Stimulated activated CD4-positive, alpha-beta T cell treated with anti-CD3 and anti-CD28 coated beads, TNF-alpha, amount 100 ng/mL, for 4 hours (primary cell): Measurements from ENCODE around the gene ADGRD1.

ENCODE experiments used
- DNase-seq, 3 experiments: peaks; one replicate each; pipeline ENCODE4 v3.0.0-alpha.2; 2020; ENCODE audit warnings: low read depth in 3 of 3

ADGRD1 gene

GRCh38 chr12:131135786-131136538, 182.3 kb downstream of the ADGRD1 start:
- DNase-seq, result no peak

DNA sequence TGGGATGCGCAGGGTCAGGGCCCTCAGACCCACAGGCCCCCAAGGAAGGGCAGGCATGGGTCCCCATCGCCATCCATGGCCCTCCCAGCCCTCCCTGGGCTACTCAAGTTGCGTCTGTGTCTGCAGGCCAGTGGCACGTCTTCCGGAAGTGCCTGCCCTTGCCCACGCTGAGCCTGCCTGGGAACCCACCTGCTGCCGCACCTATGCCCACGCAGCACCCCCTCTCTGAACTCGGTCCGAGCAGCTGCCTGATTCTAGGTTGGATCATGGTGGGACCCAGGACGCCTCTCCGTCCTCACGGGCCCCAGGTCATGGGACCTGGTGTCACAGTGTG, 182.8 kb downstream of the ADGRD1 start:
- no peak for DNase-seq

DNA sequence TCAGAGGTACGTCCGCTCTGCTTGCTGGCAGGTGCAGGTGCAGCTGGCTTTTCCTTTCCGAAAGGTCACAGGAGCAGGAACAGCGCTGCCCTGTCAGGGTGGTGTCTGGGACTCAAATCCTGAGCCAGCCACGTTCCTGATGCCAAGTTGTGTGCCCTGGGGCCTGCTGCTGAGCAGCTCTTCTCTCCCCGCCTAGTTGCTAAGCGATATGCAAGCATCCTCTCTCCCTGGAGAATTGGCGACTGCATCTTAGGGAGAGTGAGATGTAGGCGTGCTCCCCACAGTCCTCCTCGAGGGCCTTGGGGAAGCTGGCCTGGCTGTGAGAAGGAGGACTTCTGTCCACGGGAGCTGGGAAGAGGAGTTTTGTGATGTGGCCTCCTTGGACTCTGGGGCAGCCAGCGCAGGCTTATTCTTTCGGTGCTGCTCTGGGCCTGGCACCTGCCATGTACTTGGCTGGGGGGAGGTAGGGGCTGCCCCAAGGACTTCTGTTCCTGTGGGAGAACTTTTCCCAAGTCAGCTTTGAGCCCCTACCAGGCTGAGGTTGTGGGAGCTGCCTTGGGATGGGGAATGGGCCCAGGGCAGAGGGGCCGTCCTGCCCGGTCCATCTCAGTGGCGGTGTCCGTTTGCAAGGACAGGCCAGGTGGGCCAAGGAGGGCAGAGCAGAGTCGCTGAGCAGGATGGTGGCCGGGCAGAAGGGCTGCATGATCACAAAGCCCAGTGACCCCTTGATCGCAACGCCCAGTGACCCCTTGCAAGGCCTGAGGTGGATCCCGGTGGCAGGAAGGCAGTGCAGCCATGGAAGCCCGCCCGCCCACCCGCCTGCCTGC, 183.5 kb downstream of the ADGRD1 start:
- no peak for DNase-seq

DNA sequence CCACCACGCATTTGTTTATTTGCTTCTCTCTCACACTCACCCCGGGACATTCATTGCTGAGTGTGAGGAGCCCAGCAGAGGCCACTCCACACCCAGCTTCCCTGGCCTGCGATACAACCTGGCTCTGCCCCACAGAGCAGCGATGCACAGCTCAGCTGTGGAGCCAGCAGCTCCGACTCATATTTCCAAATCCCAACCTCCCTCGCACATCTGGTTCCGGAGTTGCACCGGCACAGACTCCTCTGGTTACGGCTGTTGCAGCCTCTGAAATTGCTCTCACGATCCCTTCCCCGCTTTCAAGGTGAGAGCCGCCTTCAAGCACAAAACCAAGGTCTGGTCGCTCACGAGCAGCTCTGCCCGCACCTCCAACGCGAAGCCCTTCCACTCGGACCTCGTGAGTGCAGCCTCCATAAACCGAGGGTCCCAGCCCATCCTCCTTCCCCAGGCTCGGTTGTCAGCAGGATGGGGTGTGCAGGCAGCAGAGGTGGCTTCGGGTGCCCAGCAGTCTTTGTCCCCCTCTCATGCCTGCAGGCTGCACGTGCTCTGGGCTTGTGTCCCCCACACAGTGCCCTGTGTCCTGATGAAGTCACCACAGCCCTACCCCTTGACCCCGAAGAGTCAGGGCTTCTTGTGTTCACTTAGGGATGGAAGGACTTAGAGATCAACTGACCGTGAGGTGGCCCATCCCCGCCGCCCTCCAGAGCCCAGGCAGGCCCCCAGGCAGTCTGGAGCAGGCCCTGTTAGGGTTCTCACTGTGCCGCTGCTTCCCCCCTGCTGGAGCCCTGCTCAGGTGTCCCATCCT, 184.3 kb downstream of the ADGRD1 start:
- DNase-seq, result no peak

GRCh38 chr12:131138638-131139362, 185.1 kb downstream of the ADGRD1 start:
- no peak for DNase-seq

DNA sequence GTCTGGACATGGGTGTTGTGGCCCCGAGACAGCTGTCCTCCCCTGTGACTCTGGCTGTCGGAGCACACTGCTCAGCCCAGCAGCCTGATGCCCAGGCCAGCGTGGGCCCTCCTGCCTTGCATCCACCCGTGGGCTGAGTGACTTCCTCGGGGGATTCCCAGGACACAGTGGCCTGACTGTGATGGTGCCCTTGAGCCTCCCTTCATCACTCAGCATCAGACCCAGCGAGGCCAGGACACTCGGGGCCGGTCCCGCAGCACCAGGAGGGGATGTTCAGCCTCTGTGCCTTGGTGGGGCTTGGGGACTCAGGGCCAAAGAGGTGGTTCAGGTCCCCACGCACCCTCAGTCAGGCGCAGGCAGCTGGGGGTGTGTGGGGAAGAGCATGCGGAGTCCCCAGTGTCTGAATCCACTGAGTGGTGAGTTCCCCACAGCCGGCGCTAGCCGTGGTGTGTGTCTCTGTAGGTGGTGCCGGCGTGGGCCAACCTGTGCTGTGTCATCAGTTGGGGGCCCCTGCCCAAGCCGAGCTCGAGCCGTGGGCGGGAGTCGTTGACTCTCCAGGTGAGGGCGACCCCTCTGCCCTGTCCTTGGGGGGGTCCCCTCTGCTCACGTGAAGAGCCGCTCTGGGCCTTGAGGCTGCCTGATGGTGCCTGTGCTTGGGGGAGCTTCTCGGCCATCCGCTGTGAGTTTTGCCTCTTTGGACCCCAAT, 185.8 kb downstream of the ADGRD1 start:
- DNase-seq, result no peak

DNA sequence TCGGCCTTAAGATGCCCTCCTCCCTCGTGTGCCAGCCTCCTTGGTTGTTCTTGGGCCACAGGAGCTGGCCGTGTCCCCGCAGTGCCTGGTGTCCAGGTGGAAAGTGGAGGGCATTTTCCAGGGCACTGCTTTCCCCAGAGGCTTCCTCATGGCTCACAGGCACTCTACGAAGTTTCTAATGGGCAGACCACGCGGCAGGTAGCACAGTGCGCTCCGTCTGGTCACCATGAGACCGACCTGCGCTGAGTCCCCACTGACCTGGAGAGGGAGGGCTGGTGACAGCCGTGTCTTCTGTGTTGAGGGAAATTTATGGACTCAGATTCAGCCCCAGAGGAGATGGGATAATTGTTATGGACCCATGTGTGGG, 186.3 kb downstream of the ADGRD1 start:
- no peak for DNase-seq

DNA sequence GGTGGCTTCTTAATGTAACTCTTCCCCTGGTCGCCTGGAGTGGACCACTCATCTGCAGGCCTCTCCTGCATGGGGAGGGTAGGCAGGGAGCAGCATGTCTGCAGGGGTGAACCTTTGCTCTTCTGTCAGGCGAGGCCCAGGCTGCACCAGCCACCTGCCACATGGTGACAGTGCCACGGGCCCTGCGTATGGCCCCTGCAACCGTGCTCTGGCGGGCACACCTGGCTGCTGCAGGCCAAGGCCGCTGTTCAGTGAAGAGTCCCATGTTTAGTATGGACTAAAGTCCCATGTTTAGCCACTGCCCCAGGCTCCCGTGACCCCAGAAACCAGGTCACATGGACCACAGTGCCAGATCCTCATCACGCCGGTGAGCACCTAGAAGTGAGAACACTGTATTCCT, 187.0 kb downstream of the ADGRD1 start:
- DNase-seq, result no peak

DNA sequence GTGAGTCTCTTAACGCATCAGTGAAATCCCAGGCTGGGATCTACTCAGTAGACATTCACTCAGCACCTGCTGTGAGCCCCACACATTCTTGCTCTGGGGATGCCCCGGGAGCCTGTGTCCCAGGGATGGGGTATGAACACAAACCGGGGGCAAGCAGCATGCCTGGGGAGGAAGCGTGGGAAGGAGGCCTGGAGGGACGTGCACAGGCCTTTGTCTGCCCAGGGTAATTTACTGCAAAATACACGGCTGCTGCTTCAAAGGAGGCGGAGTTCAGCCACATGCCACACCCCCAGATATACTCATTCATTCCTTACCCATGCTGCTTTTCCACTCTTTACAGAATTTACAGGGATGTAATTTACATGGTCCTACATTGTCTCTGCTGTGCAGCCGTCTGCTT, 187.8 kb downstream of the ADGRD1 start:
- DNase-seq, result no peak

GRCh38 chr12:131142891-131143657, 189.4 kb downstream of the ADGRD1 start:
- no peak for DNase-seq

DNA sequence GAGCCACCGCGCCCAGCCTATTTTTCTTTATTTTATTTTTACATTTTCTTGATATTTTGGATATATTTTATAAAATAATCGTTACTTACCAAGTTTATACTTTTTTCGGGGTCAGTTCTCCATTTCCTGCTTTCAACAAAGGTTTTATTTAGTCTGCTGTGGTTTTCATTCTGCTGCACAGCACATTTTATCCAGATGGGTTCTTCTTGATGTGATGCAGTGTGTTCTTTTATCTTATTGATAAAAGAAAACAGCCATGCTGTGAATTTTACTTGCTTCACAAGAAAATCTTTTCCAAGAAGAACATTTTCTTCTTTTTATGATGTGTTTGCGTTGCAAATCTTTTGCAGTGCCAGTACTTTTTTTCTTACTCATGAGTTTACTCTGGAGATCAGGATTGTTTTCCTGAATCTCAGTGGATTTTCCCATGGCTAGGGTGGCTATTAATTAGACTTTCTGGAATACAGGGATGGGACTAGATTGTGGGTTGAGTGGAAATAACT, 192.5 kb downstream of the ADGRD1 start:
- DNase-seq, result no peak

GRCh38 chr12:131147293-131147692, 193.6 kb downstream of the ADGRD1 start:
- DNase-seq, result no peak

DNA sequence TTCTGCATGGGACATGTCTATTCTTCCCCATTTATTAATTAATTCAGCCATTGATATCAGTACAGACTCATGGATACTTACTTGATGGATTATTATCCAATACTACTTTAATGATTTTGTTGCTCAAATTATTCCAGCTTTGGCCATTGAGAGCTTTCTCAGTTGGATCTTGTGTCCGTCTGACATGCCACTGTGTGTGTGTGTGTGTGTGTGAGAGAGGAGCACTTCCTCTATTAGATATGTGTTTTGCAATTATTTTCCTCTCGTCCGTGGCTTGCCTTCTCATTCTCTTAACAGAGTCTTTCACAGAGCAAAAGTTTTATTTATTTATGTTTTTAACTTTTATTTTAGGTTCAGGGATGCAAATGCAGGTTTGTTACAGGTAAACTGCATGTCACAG, 194.2 kb downstream of the ADGRD1 start:
- no peak for DNase-seq

GRCh38 chr12:131151558-131152345, 198.0 kb downstream of the ADGRD1 start:
- no peak for DNase-seq

- no peak for DNase-seq
Observed at GRCh38 chr12:131152587-131152986, 198.9 kb downstream of the ADGRD1 start.

- DNase-seq, result no peak
Observed at GRCh38 chr12:131153016-131153415, 199.3 kb downstream of the ADGRD1 start.

DNA sequence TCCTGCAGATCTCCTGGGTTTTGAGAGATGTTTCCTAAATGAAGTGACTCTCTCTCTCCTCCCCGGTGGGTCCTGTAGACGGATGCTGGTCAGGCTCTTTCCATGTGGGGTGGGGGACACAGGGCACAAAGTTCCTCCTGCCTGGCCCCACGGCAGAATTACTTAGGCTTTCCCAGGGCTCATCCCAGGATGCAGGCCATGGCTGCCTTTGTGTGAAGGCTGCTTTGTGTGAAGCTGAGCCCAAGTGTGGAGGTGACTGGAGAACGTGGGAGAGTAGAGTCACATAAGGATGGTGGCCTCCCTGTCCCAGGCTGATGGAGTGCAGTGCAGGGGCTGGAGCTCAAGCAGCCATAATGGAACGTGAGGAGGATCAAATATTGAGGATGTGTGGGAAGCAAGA, 200.2 kb downstream of the ADGRD1 start:
- DNase-seq, result no peak

DNA sequence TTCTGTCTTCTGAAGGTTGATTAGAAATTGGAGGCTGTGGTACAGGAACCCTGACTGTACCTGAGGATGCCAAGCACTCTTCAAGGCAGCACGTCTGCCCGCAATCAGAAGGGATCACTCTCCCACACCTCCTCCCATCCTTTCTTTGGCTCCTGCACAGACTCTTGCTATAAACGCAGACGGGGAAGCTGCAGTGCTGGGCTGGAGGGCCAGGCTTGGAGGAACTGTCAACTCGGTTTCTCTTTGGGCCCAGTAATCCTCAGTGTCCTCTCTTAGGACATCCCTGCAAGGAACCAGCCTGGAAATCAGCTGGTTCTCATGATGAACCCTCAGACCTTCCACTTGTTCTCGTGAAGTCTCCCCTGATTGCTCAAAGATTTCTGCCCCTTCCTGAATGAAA, 201.4 kb downstream of the ADGRD1 start:
- no peak for DNase-seq

DNA sequence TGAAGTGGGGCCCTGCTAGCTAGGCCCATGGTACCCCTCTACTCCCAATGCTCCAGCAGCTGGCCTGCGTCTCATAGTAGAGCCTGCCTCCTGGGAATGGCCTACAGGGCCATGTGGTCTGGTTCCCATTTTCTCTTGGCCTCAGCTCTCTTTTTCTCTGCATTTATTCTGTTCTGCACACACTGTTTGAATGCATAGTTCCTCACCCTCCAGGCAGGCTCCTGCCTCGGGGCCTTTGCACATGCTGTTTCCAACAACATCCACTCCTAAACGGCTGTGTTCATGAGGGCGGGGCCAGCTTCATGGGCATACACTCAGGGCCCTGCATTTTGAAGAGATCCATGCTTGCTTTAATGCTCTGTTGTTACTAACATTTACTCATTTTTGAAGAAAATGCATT, 204.0 kb downstream of the ADGRD1 start:
- no peak for DNase-seq

DNA sequence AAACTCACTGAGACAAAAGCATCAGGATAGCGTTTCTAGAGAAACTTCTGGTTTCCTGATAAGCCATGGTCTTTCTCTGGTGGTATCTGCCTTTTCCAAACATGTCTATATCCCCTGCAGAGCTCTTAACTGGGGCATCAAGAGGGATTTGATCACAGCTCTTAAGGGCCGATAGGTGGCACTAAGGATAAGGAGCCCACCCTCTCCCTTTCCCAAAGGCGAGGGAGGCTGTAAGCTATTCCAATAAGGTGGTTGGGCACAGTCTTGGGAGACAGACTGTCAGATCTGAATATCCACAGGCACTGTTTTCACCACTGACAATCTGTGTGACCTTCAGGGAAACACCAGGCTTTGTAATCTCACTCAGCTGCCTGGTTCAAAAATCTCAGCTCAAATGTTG, 206.0 kb downstream of the ADGRD1 start:
- no peak for DNase-seq
